ENCODE data around the gene RASGRF1.

DNA sequence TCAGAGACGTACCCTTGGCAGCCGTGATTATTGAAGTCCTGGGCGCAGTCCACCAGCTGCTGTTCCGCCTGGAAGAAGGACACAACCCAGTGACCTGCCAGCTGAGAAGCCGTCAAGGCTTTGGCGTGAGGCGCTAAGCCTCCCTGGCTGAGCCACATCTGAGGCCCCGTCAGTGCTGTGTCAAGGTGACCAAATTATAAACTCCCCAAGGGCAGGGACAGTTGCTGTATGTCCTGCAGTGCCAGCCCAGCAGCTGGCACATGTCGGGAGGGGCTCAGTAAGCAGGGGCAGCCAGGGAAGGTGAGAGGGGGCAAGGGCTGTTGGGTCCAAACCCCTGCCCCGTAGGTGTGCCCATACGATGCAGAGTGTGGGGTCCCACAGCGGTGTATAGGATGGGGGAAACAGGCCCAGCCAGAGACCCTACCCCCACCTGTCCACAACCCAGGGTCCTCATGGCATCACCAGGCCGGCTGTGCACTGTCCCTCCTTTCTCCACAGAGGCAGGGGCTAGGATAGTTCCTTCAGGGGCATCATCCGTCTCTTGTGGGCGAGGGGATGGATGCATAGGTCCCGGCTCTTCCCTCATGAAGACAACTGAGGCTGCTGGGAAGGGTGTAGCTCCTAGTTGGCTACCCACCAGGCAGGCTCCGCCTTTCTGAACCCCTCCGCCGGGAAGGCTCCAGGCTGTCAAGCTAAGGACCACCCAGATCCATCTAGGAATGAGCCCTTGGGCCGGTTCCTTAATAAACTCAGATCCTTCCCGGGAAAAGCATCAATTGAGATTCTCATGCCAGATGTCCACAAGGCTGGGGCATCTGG is 158.9 kb downstream of the RASGRF1 start:
- TF ChIP-seq, protein P1, sequence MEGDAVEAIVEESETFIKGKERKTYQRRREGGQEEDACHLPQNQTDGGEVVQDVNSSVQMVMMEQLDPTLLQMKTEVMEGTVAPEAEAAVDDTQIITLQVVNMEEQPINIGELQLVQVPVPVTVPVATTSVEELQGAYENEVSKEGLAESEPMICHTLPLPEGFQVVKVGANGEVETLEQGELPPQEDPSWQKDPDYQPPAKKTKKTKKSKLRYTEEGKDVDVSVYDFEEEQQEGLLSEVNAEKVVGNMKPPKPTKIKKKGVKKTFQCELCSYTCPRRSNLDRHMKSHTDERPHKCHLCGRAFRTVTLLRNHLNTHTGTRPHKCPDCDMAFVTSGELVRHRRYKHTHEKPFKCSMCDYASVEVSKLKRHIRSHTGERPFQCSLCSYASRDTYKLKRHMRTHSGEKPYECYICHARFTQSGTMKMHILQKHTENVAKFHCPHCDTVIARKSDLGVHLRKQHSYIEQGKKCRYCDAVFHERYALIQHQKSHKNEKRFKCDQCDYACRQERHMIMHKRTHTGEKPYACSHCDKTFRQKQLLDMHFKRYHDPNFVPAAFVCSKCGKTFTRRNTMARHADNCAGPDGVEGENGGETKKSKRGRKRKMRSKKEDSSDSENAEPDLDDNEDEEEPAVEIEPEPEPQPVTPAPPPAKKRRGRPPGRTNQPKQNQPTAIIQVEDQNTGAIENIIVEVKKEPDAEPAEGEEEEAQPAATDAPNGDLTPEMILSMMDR (IDR thresholded peaks at IDR 0.05) = no peak
- no peak for TF ChIP-seq POLR2A (IDR thresholded peaks at IDR 0.05)

Data from breast epithelium (tissue), 3 donors.